AG09309 (cell line): Measurements from ENCODE around the gene PIP4K2A.
"Not testable (repeated sequence)": the region's sequence is repeated elsewhere in the genome, so short reads cannot be mapped to it uniquely, and the experiment has no call there.

ENCODE experiments used
- DNase-seq: peaks from one replicate; pipeline ENCODE4 v3.0.0-alpha.2; 2010; ENCODE audit warnings: low read depth
- H3K4me3 ChIP-seq: 2 replicates; pipeline ENCODE4 v1.5.1; 2011; ENCODE audit warnings: mild to moderate bottlenecking, low read depth, low read length, moderate library complexity; ENCODE audit not compliant: control insufficient read depth
- CTCF ChIP-seq: IDR thresholded peaks from 2 replicates; pipeline ENCODE4 v1.5.1; 2011; ENCODE audit warnings: mild to moderate bottlenecking, low read depth, low read length, inconsistent platforms; ENCODE audit not compliant: insufficient read depth, control insufficient read depth; ENCODE audit errors: missing control alignments

PIP4K2A gene

GRCh38 chr10:22720667-22721066 is 6.3 kb upstream of the PIP4K2A start:
- DNase-seq: no peak
- TF ChIP-seq CTCF: no peak
- H3K4me3 ChIP-seq: no peak overlapping the region

GRCh38 chr10:22719406-22720042 is 5.1 kb upstream of the PIP4K2A start:
- H3K4me3 ChIP-seq: no peak overlapping the region
- TF ChIP-seq CTCF: no peak
- DNase-seq: no peak

GRCh38 chr10:22718659-22719058 is 4.3 kb upstream of the PIP4K2A start:
- not testable (repeated sequence) for H3K4me3 ChIP-seq, DNase-seq

- no peak for DNase-seq
- H3K4me3 ChIP-seq: no peak overlapping the region
- TF ChIP-seq CTCF: no peak
Observed at GRCh38 chr10:22717728-22718127, 3.4 kb upstream of the PIP4K2A start.

- no peak for DNase-seq
- TF ChIP-seq CTCF: no peak
- no peak overlapping the region for H3K4me3 ChIP-seq
Observed at GRCh38 chr10:22716943-22717342, 2.6 kb upstream of the PIP4K2A start.

GRCh38 chr10:22715290-22715625 is 880 bp upstream of the PIP4K2A start:
- TF ChIP-seq CTCF: no peak
- no peak overlapping the region; the same call in 1 of the 2 replicates for H3K4me3 ChIP-seq

GRCh38 chr10:22713853-22714478 is 412 bp downstream of the PIP4K2A start:
- DNase-seq: no peak
- no peak for TF ChIP-seq CTCF
- peak overlapping the region; percentile 82 for H3K4me3 ChIP-seq

More at GRCh38 chr10:22715290-22715625, 880 bp upstream of the PIP4K2A start:
- DNase-seq: no peak
